ENCODE results near the gene ZFP36L2.

The ZFP36L2 gene

DNA sequence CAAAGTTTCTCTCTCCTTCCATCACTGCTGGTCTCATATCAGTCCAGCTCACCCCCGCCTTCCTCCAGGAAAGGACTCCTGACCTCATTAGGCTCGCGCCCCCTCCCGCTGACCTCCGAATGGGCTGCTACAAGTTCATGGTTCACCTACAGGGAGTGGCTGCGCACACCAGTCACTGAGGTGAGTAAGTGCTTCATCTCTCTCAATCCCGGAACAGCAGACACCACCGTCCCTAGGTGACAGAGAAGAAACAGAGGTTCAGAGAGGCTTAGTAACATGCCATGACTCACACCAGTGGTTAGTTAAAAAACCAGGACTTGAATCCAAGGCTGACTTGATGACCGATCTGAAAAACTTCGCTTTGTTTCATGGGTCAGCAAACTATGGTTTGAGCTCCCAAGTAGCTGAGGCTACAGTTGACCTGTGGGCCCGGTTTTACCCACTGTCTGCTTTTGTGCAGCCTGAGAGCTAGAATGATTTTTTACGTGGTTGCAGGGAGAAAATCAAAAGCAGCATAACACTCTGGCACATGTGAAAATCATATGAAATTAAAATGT is 42.0 kb downstream of the ZFP36L2 start:
- FAIRE-seq: no peak

DNA sequence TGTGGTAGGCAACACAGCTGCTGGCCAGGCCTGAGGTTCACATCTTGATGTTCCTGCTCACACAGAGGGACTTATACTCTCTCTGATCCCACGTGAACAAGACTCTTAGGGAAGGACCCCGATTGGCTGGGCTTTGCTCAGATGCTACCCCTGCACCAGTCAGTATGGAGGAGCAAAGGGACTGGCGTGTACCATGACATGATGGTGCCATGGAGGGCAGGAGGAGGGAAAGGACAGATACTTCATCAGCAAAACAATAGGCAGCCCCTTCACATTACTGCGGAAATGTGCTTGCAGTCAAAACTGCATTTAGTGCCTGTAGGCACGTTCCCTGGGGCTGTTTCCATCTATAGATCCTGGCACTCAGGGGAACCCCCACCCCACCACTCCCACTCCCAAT is 42.7 kb downstream of the ZFP36L2 start:
- no peak for FAIRE-seq

DNA sequence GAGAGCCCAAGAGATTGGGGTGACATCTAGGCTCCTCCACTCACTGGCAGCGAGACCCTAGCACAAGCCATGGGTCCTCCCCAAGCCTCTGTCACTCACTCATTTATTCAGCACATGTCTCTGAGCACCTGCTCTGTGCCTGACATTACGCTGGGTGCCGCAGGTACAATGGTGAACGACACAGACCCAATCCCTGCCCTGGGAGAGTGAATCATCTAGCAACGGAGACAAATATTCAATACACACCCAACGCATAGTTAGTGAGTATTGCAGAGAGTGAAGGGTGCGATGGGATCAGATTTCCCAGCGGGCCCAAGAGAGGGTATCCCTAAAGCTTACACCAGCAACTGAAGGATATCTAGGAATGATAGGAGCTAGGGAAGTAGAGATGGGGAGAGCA is 45.5 kb downstream of the ZFP36L2 start:
- FAIRE-seq: no peak

DNA sequence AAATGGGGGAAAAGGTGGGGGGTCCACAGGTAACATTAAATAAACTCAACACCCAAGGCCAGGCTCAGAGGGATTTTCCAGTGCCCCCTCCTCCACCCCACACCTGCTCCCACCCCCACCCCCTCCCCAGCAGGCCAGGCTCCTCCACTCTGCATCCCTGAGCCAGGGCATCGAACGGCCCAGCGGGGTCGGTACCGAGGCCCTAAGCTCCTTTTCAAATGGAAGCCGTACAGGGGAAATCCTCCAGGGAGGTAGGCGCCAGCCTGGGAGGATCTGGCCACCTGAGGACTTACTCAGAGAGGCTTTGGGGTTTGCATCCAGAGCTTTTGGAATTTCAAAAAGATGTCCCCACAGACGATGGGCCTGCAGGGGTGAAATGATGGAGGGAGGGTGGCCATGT is 46.5 kb downstream of the ZFP36L2 start:
- FAIRE-seq: no peak

- FAIRE-seq: no peak
Measured at GRCh38 chr2:43178602-43179542, 47.5 kb downstream of the ZFP36L2 start.

GRCh38 chr2:43178055-43178598 is 48.3 kb downstream of the ZFP36L2 start:
- FAIRE-seq: no peak

DNA sequence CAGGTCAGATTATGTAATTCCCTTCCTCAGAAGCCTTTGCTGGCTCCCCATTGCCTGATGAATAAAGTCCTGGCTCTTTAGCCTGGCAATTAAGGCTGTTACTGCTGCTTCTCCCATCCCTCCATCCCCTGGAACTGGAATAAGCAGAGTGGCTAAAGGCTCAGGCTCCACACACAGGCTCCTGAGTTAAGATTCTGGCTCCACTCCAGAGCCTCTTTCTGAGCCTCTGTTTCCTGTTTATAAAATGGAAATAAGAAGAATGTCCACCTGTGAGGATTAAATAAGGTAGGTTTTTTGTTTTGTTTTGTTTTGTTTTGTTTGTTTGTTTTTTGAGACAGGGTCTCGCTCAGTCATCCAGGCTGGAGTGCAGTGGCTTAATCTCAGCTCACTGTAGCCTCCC is 50.0 kb downstream of the ZFP36L2 start:
- FAIRE-seq: no peak

DNA sequence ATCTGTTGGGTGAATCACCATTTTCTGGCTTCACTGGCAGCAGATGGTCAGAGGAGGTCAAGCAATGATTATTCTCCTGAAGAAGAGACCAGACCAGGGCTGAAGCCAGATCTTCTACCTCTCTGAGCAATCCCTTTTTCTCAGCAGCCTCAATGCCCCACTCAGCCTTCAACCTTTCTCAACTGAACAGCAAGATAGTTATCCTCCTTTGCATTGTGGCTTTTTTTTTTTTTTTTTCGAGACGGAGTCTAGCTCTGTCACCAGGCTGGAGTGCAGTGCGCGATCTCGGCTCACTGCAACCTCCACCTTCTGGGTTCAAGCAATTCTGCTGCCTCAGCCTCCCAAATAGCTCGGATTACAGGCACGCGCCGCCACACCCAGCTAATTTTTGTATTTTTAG is 50.5 kb downstream of the ZFP36L2 start:
- no peak for FAIRE-seq

GRCh38 chr2:43175020-43175441 is 51.4 kb downstream of the ZFP36L2 start:
- FAIRE-seq: no peak

DNA sequence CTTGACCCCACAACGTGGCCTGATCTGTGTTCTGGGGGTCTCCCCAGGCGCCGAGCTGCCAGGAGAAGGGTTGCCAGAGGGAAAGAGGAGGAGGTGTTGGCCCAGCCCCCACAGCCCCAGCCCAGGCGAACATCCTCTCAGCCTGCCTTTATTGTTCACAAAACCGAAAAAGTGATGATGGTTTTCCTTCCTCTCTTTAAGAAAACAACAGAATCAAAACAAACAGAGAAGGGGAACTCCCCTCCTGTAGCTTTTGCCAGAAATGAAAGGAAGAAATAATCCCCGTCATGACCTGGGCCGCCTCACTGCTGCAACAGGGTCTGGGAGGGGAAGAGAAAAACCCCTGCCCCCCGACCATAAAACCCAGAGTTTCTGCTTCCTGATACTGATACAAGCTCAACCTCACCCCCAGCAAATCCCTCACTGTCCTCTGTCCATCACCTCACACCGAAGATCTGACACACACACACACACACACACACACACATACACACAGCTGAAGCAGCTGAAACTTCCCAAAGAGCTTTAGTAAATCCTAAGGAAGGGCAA is 52.0 kb downstream of the ZFP36L2 start:
- no peak for FAIRE-seq
